Thyroid gland (tissue), 4 donors: ENCODE data around the gene DLK2.

Experiments used
- CTCF ChIP-seq, 6 experiments: fragments of 200-600 bp in 3 of 6; fragments of 450-650 bp in 3 of 6; sonication (generic) in 3 of 6; IDR thresholded peaks; one replicate each; pipeline ENCODE4 v1.5.1; 2016 to 2019; ENCODE audit warnings: antibody characterized with exemption in 6 of 6, mild to moderate bottlenecking in 2 of 6, inconsistent platforms in 1 of 6, moderate library complexity in 1 of 6
- POLR2A ChIP-seq, 2 donors: fragments of 450-650 bp; IDR thresholded peaks; one replicate each; pipeline ENCODE4 v1.6.1; 2017; ENCODE audit warnings: antibody characterized with exemption in 2 of 2, mild to moderate bottlenecking in 2 of 2, moderate library complexity in 1 of 2

- TF ChIP-seq CTCF (IDR thresholded peaks at IDR 0.05) (no peak), POLR2A (IDR thresholded peaks at IDR 0.05) (no peak)
These were observed 50.0 kb downstream of the DLK2 start for GRCh38 chr6:43405354-43405753.
